Fibroblast of mammary gland (primary cell): Measurements from ENCODE around the gene EXOC4.

Experiments
- DNase-seq: peaks from one replicate; pipeline ENCODE4 v3.0.0-alpha.2; 2010; ENCODE audit warnings: low read depth
- H3K4me3 ChIP-seq: 2 replicates; pipeline ENCODE4 v1.5.1; 2011; ENCODE audit warnings: low read depth, mild to moderate bottlenecking, low read length, moderate library complexity; ENCODE audit not compliant: control insufficient read depth
- CTCF ChIP-seq: conservative IDR thresholded peaks from 2 replicates; pipeline ENCODE4 v1.5.1; 2011; ENCODE audit warnings: low read depth, low read length, inconsistent platforms; ENCODE audit not compliant: control insufficient read depth, insufficient read depth

The EXOC4 gene

GRCh38 chr7:133480868-133481267 lies 228.0 kb downstream of the EXOC4 start:
- no peak for DNase-seq
- no peak for TF ChIP-seq CTCF
- no peak overlapping the region for H3K4me3 ChIP-seq

GRCh38 chr7:133481676-133482075 lies 228.8 kb downstream of the EXOC4 start:
- no peak overlapping the region for H3K4me3 ChIP-seq
- no peak for TF ChIP-seq CTCF
- DNase-seq = peak; percentile 77

- no peak for TF ChIP-seq CTCF
- no peak for DNase-seq
- no peak overlapping the region for H3K4me3 ChIP-seq
These were observed 229.7 kb downstream of the EXOC4 start for GRCh38 chr7:133482599-133482998.

GRCh38 chr7:133484086-133484485 lies 231.2 kb downstream of the EXOC4 start:
- no peak for DNase-seq
- no peak for TF ChIP-seq CTCF
- no peak overlapping the region for H3K4me3 ChIP-seq

- H3K4me3 ChIP-seq = no peak overlapping the region
- no peak for DNase-seq
- no peak for TF ChIP-seq CTCF
These were observed 237.0 kb downstream of the EXOC4 start for GRCh38 chr7:133489906-133490305.

GRCh38 chr7:133491201-133491691 lies 238.4 kb downstream of the EXOC4 start:
- no peak for DNase-seq
- no peak overlapping the region for H3K4me3 ChIP-seq
- no peak for TF ChIP-seq CTCF
